Measurements from ENCODE around the gene OR52E2.

GRCh38 chr11:5096011-5096410, 36.6 kb upstream of the OR52E2 start:
- no peak for TF ChIP-seq CTCF (IDR thresholded peaks at IDR 0.05)
- no peak for TF ChIP-seq POLR2A (IDR thresholded peaks at IDR 0.05)
- no peak for TF ChIP-seq EP300 (IDR thresholded peaks at IDR 0.05)
